ENCODE data around the gene NBPF1.
"Not testable (repeated sequence)": the region's sequence is repeated elsewhere in the genome, so short reads cannot be mapped to it uniquely, and the experiment has no call there.

The NBPF1 gene

DNA sequence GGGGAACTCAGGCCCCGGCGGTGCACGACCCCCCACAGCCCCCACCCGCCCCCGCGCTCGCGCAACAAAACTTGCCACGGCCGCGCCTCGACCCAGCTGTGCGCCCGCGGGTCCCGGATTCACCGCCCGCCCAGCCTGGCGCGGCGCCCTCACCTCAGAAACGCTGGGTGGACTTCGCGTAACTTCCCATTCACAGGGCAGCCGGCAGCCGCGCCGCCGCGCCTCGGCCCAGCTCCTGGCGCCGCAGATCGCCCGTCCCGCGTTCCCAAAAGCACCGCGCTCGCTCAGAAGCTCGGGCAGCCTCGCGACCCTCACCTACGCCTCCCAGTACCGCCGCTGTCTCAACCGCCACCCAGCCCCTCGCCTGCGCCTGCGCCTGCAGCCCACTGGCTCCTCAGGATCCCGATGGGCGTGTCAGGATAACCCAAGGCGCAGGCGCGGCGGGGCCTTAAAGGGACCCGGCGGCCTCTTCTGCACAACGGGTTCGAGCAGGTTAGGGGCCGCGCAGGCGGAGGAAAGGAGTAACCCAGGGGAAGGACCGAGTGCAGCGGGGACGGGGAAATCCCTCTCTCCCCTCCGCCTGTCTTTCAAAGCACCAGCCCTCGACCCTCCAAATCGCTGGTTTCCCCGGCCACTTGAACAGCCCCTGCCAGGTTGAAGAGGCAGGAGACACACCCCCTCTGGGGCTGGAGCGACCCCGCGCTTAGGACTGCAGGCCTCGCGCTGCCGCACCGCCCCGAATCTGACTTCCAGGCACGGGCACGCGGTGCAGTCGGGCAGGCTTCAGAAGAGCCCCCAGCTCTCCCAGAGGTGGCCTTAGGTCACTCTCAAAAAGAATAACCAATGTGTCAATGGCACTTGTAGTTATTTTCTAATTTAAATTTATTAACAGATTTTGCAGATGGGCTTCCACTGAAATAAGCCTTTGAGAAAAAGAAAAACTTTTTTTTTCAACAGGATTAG lies at the start of gene NBPF1:
NBPF1 (minus strand) TSS at position 380 of the 963 bp plus-strand sequence.
- ATAC-seq (peak; percentile 97), DNase-seq (peak; percentile 89 to 98)
- Mint-ChIP-seq H3K9me3 (no peaks in the 10 kb centered on the region), H3K27ac (no peak within 1 kb of the TSS), H3K4me1 (no peaks in the 10 kb centered on the region), H3K4me3 (no peak within 1 kb of the TSS), H3K27me3 (no peaks in the 10 kb centered on the region)

DNA sequence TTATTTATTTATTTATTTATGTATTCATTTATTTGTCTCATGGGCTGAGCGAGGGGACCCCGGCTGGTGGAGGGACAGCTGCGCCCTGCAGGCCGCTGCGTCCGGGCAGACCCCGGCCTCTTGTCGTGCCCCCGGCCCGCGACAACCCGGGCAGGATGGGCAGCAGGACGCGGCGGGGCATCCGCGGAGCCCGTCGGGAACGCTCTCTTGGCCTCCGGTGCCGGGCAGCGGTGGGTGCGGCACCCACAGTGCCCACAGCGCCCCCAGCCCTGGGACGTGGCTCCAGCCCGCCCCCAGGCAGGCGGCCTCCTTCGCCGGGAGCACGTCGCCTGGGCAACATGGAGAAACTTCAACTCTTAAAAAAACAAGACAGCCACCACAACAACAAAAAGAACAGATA lies 44.9 kb upstream of the NBPF1 start:
- not testable (repeated sequence) for H3K27ac Mint-ChIP-seq, H3K27me3 Mint-ChIP-seq, H3K4me3 Mint-ChIP-seq, H3K9me3 Mint-ChIP-seq, H3K4me1 Mint-ChIP-seq, DNase-seq
- peak; percentile 43 for ATAC-seq

DNA sequence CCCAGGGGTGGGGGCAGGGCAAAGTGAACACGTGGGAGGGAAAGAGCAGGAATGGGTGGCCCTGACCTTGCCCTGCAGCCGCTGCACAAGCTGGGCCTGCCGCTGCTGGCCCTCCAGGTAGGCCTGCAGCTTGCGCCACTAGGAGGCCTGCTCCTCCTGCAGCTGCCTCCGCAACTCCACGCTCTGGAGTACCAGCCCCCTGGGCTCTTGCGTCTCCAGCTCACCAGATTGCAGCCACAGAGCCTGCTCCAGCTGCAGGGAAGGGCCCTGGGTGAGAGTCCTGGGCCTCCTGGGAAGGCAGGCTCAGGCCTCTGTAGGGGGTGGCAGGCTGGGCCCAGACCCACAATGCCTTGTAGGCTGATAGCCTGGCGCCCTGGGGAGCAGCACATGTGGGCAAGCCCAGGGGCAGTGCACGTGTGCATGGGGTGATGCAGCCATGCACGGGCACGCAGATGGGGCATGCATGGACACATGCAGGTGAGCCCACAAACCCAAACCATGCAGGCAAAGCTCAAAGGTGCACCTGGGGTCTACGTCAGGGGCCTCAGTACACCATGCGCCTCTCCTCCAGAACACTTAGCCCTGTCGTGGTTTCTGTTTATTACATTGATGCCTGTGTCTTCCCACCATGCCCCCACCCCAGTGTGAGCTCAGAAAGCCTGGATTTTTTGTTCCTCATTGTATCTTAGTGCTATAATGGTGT lies 43.8 kb upstream of the NBPF1 start:
- not testable (repeated sequence) for H3K27ac Mint-ChIP-seq, ATAC-seq, H3K4me3 Mint-ChIP-seq, H3K4me1 Mint-ChIP-seq, DNase-seq, H3K27me3 Mint-ChIP-seq, H3K9me3 Mint-ChIP-seq

DNA sequence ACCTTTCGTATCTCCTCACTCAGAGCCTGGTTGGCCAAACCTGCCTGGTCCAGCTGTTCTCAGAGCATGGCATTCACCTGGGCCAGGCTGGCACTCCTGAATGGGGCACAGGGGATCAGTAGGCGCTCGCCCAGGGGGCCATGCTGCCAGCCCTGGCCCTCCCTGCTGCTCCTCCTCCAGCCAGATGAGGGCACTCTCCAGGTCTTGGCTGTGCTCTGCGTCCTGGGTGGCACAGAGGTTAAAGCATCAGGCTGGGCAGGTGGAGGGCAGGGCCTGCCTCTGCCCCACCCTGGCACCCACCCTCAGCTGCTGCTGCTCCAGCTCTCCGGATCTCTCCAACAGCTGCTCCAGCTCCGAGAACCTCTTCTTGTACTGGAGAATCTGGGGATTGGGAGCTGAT lies 43.2 kb upstream of the NBPF1 start:
- not testable (repeated sequence) for H3K9me3 Mint-ChIP-seq, DNase-seq, H3K27ac Mint-ChIP-seq, H3K4me1 Mint-ChIP-seq, H3K4me3 Mint-ChIP-seq, H3K27me3 Mint-ChIP-seq
- peak; percentile 81 for ATAC-seq

DNA sequence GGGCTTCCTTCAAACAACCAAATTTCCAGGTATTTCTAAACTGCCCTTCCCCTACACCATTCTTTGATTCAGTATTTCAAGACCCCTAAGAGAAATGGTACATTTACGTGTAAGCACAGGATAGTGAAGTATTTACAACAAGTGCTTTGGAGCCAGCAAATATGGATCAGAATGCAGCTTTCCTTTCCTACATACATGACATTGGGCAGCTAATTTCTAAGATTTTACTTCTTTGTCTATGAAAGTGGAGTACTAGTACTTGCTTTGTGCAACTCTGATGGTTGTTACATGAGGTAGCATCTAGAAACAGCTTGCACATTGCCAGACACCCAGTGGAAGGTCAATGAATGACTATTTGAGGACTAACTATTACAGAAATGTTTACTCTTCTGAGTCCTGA lies 38.2 kb upstream of the NBPF1 start:
- H3K27me3 Mint-ChIP-seq, H3K27ac Mint-ChIP-seq, DNase-seq, H3K4me3 Mint-ChIP-seq, ATAC-seq, H3K4me1 Mint-ChIP-seq, H3K9me3 Mint-ChIP-seq: not testable (repeated sequence)

DNA sequence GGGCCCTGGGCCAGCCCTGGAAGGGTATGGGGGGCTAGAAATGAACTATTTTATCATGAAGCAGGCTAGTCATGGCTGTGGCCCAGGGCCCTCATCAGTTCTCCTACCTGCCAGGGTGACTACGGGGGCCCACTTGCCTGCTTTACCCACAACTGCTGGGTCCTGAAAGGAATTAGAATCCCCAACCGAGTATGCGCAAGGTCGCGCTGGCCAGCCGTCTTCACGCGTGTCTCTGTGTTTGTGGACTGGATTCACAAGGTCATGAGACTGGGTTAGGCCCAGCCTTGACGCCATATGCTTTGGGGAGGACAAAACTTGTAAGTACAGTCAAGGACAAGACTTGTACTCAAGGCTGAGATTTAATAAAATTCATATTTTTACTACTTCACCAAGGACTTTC lies 36.6 kb upstream of the NBPF1 start:
- not testable (repeated sequence) for ATAC-seq, H3K9me3 Mint-ChIP-seq, H3K27ac Mint-ChIP-seq, H3K4me3 Mint-ChIP-seq, H3K27me3 Mint-ChIP-seq, H3K4me1 Mint-ChIP-seq
- peak in 1 of 2 donors; percentile 3 for DNase-seq

DNA sequence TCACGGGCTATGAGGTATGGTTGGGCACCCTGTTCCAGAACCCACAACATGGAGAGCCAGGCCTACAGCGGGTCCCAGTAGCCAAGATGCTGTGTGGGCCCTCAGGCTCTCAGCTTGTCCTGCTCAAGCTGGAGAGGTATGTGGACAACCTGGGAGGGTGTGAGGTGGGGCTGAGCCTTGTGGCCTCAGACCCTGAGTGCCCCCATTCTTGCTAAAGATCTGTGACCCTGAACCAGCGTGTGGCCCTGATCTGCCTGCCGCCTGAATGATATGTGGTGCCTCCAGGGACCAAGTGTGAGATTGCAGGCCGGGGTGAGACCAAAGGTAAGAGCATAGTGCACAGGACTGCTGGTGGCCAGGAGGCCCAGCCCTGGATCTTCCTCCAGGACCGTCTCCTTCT lies 36.0 kb upstream of the NBPF1 start:
- not testable (repeated sequence) for H3K27ac Mint-ChIP-seq, H3K27me3 Mint-ChIP-seq, H3K4me3 Mint-ChIP-seq, H3K4me1 Mint-ChIP-seq, H3K9me3 Mint-ChIP-seq, ATAC-seq
- DNase-seq = peak; percentile 4 to 12

DNA sequence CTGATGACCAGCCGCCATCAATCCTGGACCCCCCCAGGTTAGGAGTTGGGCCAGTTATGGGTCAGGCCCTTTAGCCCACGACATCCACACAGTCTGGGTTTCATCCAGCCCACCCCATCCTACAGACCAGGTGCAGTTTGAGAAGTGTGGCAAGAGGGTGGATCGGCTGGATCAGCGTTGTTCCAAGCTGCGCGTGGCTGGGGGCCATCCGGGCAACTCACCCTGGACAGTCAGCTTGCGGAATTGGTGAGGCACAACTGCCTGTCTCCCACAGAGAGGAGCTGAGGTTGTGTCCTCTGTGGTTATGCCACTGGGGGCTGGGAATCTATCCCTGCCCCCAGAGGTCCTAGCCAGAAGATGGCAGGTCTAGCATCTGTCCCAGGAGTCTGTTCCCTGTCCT lies 35.4 kb upstream of the NBPF1 start:
- H3K4me3 Mint-ChIP-seq, H3K27me3 Mint-ChIP-seq: not testable (repeated sequence)
- DNase-seq = peak; percentile 1 to 8

DNA sequence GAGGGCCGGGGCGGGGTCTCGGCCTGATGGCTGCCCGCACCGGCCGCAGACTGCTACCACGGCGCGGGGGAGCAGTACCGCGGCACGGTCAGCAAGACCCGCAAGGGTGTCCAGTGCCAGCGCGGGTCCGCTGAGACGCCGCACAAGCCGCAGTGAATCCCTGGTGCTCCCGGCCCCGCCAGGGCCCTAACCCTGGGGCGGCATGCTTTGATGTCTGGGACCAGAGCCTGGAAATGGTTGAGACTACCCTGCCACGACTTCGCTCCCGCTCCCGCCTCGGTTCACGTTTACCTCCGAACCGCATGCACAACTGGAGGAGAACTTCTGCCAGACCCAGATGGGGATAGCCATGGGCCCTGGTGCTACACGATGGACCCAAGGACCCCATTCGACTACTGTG lies 34.9 kb upstream of the NBPF1 start:
- H3K9me3 Mint-ChIP-seq, H3K27me3 Mint-ChIP-seq, H3K4me1 Mint-ChIP-seq, H3K4me3 Mint-ChIP-seq, H3K27ac Mint-ChIP-seq, ATAC-seq: not testable (repeated sequence)
- DNase-seq = peak in 1 of 2 donors; percentile 7

More for the DNA sequence above, 35.4 kb upstream of the NBPF1 start:
- not testable (repeated sequence) for H3K27ac Mint-ChIP-seq, ATAC-seq, H3K9me3 Mint-ChIP-seq, H3K4me1 Mint-ChIP-seq

DNA sequence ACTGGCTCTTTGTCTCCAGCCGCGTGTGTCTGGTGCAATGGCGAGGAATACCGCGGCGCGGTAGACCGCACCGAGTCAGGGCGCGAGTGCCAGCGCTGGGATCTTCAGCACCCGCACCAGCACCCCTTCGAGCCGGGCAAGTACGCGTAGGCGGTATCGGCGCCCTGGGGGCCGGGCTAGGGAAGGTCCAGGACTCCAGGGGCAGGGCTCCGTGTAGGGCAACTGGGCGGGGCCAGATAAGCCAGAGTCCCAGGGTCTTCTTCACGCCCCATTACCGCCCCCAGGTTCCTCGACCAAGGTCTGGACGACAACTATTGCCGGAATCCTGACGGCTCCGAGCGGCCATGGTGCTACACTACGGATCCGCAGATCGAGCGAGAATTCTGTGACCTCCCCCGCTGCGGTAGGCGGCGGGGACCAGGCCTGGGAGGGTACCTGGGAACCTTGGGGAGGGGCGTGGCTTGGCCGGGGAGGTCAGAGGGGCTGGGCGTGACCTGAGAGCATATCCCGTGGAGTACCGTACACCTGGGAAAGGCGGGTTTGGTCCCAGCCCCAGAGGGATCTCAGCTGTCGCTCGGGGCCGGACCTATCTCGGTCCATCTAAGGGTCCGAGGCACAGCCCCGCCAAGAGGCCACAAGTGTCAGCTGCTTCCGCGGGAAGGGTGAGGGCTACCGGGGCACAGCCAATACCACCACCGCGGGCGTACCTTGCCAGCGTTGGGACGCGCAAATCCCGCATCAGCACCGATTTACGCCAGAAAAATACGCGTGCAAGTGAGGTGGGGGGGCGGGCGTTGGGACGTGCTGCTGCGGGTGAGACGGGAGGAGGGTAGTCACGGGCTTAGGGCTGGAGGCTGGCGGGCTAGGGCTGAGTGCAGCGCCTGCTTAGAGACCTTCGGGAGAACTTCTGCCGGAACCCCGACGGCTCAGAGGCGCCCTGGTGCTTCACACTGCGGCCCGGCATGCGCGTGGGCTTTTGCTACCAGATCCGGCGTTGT lies 34.1 kb upstream of the NBPF1 start:
- H3K4me1 Mint-ChIP-seq, H3K27ac Mint-ChIP-seq, H3K9me3 Mint-ChIP-seq, H3K27me3 Mint-ChIP-seq: not testable (repeated sequence)
- peak overlapping the region; percentile 40 to 71 for H3K4me3 Mint-ChIP-seq
- DNase-seq (peak; percentile 30 to 45), ATAC-seq (peak; percentile 24)

DNA sequence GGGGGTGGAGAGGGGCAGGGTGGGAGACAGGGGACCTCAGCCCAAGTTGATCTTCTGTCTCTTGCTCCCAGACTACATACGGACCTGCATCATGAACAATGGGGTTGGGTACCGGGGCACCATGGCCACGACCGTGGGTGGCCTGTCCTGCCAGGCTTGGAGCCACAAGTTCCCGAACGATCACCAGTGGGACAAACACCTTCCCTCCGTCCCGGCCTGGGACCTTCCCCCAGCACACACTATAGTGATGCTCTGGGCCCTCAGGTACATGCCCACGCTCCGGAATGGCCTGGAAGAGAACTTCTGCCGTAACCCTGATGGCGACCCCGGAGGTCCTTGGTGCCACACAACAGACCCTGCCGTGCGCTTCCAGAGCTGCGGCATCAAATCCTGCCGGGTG lies 33.4 kb upstream of the NBPF1 start:
- not testable (repeated sequence) for H3K27ac Mint-ChIP-seq, H3K4me3 Mint-ChIP-seq, H3K27me3 Mint-ChIP-seq, H3K4me1 Mint-ChIP-seq, H3K9me3 Mint-ChIP-seq, ATAC-seq
- DNase-seq = peak in 1 of 2 donors; percentile 7

DNA sequence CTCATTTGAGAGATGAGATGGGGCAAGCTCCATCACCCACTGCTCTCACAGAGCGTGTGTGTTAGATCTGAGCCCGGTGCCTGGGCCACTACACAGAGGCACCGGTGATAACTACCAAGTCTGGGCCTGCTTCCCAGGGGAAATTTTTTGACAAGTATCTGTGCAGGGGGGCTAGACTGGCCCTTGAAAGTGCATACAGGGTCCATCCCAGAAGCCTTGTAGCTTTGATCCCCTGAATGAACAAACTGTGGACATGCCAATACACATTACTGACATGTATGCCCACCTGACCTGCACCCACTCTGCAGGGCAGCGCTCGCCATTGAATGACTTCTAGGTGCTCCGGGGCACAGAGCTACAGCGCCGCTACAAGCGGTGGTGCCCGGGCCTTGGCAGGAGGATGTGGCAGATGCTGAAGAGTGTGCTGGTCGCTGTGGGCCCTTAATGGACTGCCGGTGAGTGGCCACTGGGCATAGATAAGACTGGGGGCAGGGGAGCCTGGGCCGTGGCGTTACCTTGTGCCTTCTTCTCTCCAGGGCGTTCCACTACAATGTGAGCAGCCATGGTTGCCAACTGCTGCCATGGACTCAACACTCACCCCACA lies 32.8 kb upstream of the NBPF1 start:
- H3K4me3 Mint-ChIP-seq = peak overlapping the region in 1 of 2 donors; percentile 16

DNA sequence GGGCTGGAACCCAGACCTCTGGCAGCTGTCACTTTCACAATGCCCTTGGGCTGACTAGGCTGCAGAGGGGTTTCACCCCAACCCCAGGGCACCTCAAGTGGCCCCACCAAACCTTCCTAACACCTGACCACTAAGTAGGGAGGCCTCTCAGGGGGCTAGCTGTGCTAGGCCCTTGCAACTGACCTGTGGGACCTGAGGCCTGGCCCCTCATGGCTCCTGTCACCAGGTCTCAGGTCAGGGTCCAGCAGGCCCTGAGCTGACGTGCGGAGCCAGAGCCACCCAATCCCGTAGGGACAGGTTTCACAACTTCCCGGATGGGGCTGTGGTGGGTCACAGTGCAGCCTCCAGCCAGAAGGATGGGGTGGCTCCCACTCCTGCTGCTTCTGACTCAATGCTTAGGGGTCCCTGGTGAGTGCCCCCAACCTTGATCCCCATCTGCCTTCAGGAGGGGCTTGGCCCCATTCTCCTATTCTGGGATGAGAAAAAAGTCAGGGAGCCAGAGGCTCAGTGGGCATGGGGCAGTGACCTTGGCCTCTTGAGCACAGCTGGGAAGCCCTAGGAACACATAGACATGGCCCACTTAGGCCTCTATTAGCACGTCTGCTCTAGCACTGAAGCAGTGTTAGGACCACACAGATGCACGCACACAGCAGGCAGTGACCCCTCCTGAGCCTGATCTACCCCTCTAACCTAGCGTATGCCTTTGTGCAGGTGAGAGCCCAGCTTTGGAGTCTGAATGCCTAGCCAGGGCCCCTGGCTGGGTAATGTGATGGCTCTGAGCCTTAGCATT lies 32.1 kb upstream of the NBPF1 start:
- not testable (repeated sequence) for H3K9me3 Mint-ChIP-seq, H3K4me1 Mint-ChIP-seq, H3K27me3 Mint-ChIP-seq, H3K4me3 Mint-ChIP-seq, H3K27ac Mint-ChIP-seq
- ATAC-seq = peak; percentile 2
- peak; percentile 4 to 48 for DNase-seq

More for the DNA sequence above, 32.8 kb upstream of the NBPF1 start:
- peak; percentile 10 to 11 for DNase-seq
- ATAC-seq, H3K4me1 Mint-ChIP-seq, H3K27ac Mint-ChIP-seq, H3K9me3 Mint-ChIP-seq, H3K27me3 Mint-ChIP-seq: not testable (repeated sequence)

DNA sequence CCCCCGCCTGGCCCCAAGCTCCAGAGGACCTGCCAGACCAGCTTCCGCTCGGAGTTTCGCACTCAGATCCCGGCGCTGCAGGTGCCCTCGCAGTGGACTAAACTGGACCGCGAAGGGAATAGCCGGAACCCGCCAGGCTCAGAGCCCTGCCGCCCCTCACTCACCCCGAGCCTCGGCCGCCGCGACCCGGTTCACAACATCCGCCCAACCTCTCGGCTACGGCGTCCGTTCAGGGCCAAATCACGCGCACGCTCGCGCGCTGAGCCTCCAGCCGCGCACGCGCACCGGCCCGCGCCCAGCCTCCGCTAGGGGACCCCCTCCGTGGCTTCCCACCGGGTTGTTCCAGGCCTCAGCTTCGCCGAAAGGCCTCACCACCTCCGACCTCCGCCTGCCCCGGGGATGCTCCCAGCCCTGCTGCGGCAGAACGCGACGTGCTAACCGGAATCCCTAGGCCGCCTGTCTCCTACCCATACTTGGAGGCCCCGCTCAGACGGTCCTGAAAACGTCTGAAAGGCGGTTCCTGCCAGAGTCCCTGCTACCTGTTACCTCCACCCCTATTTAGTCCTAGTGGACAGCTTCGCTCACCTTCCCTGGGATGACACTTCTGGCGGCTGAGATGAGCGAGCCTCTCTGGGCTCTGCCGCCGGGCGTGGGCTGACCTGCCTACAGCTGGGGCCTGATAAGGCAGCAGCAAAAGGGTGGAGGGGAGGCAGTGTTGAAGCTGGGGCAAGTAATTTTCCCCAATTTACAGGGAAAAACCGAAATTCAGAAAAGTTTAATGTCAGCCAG lies 31.3 kb upstream of the NBPF1 start:
- ATAC-seq = peak; percentile 86
- not testable (repeated sequence) for H3K27ac Mint-ChIP-seq, H3K27me3 Mint-ChIP-seq, H3K4me1 Mint-ChIP-seq, H3K9me3 Mint-ChIP-seq, H3K4me3 Mint-ChIP-seq
- peak; percentile 98 to 100 for DNase-seq

Measured in stimulated activated naive CD8-positive, alpha-beta T cell treated with anti-CD3 and anti-CD28 coated beads, Interleukin-15, amount 100 ng/mL, for 72 hours (primary cell).